GM21360 (cell line): Measurements from ENCODE around the gene STRIP2.
A peak's percentile ranks its signal among the peaks of the same experiment; 100 is the strongest.
"Not testable (repeated sequence)": the region's sequence is repeated elsewhere in the genome, so short reads cannot be mapped to it uniquely, and the experiment has no call there.

Experiments
- ATAC-seq: cut with Tn5 transposase; IDR thresholded peaks from one replicate; pipeline ENCODE4 v1.9.1; 2021; ENCODE audit warnings: mild to moderate bottlenecking, moderate library complexity; ENCODE audit not compliant: unreplicated experiment

Gene STRIP2

GRCh38 chr7:129493555-129493954 lies 59.3 kb downstream of the STRIP2 start:
- ATAC-seq: no peak

- ATAC-seq: peak; percentile 65
These were observed 59.8 kb downstream of the STRIP2 start for GRCh38 chr7:129494041-129494440.

GRCh38 chr7:129495987-129496386 lies 61.8 kb downstream of the STRIP2 start:
- no peak for ATAC-seq

- ATAC-seq: no peak
These were observed 62.4 kb downstream of the STRIP2 start for GRCh38 chr7:129496653-129497052.

GRCh38 chr7:129497156-129497555 lies 62.9 kb downstream of the STRIP2 start:
- ATAC-seq: no peak

- ATAC-seq: no peak
These were observed 63.8 kb downstream of the STRIP2 start for GRCh38 chr7:129498021-129498420.

GRCh38 chr7:129499999-129500398 lies 65.8 kb downstream of the STRIP2 start:
- no peak for ATAC-seq

- peak; percentile 93 for ATAC-seq
These were observed 67.8 kb downstream of the STRIP2 start, which contains the start of gene SMKR1 for GRCh38 chr7:129501760-129502707. TSS of gene SMKR1 (plus strand) at chr7:129502531. CDS start at chr7:129502825, 294 bp downstream.

GRCh38 chr7:129502708-129503685 lies 68.8 kb downstream of the STRIP2 start:
- peak; percentile 1 for ATAC-seq

- ATAC-seq: no peak
These were observed 69.5 kb downstream of the STRIP2 start for GRCh38 chr7:129503725-129504124.

- no peak for ATAC-seq
These were observed 78.0 kb downstream of the STRIP2 start for GRCh38 chr7:129512192-129512591.

- no peak for ATAC-seq
These were observed 79.3 kb downstream of the STRIP2 start for GRCh38 chr7:129513546-129513945.

- ATAC-seq: no peak
These were observed 80.5 kb downstream of the STRIP2 start for GRCh38 chr7:129514683-129515082.

GRCh38 chr7:129515381-129515780 lies 81.1 kb downstream of the STRIP2 start:
- no peak for ATAC-seq

- ATAC-seq: no peak
These were observed 83.7 kb downstream of the STRIP2 start for GRCh38 chr7:129517931-129518330.

- no peak for ATAC-seq
These were observed 85.2 kb downstream of the STRIP2 start for GRCh38 chr7:129519464-129519863.

- ATAC-seq: no peak
These were observed 88.1 kb downstream of the STRIP2 start for GRCh38 chr7:129522088-129522970.

GRCh38 chr7:129522971-129523340 lies 88.7 kb downstream of the STRIP2 start:
- ATAC-seq: no peak

- no peak for ATAC-seq
These were observed 89.7 kb downstream of the STRIP2 start for GRCh38 chr7:129523924-129524323.

- ATAC-seq: not testable (repeated sequence)
These were observed 90.2 kb downstream of the STRIP2 start for GRCh38 chr7:129524405-129524804.
